SU-DHL-6 (cell line): ENCODE measurements around the gene CDC42EP4.

ENCODE experiments used
- H2AFZ ChIP-seq: fragments of 200-600 bp; sonication (generic); 2 replicates; pipeline ENCODE4 v1.6.1; 2014; ENCODE audit warnings: low read depth, mild to moderate bottlenecking, moderate library complexity, mixed read lengths, antibody characterized with exemption, low read length; ENCODE audit not compliant: severe bottlenecking
- H3F3A ChIP-seq: fragments of 200-600 bp; shearing (Covaris generic); 2 replicates; pipeline ENCODE4 v1.6.0; 2016; ENCODE audit warnings: antibody characterized with exemption, mild to moderate bottlenecking; ENCODE audit not compliant: insufficient read depth
- H3K27ac ChIP-seq: fragments of 200-600 bp; sonication (generic); 2 replicates; pipeline ENCODE4 v1.5.1; 2016; ENCODE audit warnings: low read depth, mild to moderate bottlenecking, low read length, moderate library complexity, mixed read lengths
- H3K27me3 ChIP-seq: fragments of 200-600 bp; sonication (generic), shearing (Covaris generic); 2 replicates; pipeline ENCODE4 v1.6.0; 2014; ENCODE audit warnings: mild to moderate bottlenecking, low read length
- H3K36me3 ChIP-seq: fragments of 200-600 bp; sonication (generic); 2 replicates; pipeline ENCODE4 v1.6.1; 2014; ENCODE audit warnings: mild to moderate bottlenecking, low read length, mixed read lengths
- H3K4me2 ChIP-seq: fragments of 300-600, 200-600 bp; shearing (Covaris generic), sonication (generic); 2 replicates; pipeline ENCODE4 v1.6.0; 2014; ENCODE audit warnings: low read length, low read depth, mild to moderate bottlenecking; ENCODE audit not compliant: poor library complexity, severe bottlenecking
- H3K4me3 ChIP-seq: fragments of 200-600 bp; sonication (generic); 2 replicates; pipeline ENCODE4 v1.5.1; 2014; ENCODE audit warnings: antibody characterized with exemption, low read length, mild to moderate bottlenecking, mixed read lengths; ENCODE audit not compliant: insufficient read depth, poor library complexity, severe bottlenecking
- H3K79me2 ChIP-seq: fragments of 200-600 bp; sonication (generic); 2 replicates; pipeline ENCODE4 v1.6.1; 2014; ENCODE audit warnings: mild to moderate bottlenecking, low read length, moderate library complexity; ENCODE audit not compliant: insufficient read depth
- H3K9ac ChIP-seq: fragments of 200-600 bp; sonication (generic); 2 replicates; pipeline ENCODE4 v1.7.0; 2014; ENCODE audit warnings: mild to moderate bottlenecking, low read length
- H3K9me2 ChIP-seq: fragments of 200-600 bp; sonication (generic); replicated peaks from 2 replicates; pipeline ENCODE4 v1.6.1; 2014; ENCODE audit warnings: low read length; ENCODE audit not compliant: insufficient read depth
- H3K9me3 ChIP-seq: fragments of 200-600 bp; sonication (generic); 2 replicates; pipeline ENCODE4 v1.6.1; 2014; ENCODE audit warnings: low read length, mixed read lengths; ENCODE audit not compliant: insufficient read depth
- H4K20me1 ChIP-seq: fragments of 200-600 bp; sonication (generic); 2 replicates; pipeline ENCODE4 v1.6.1; 2014; ENCODE audit warnings: low read depth, mild to moderate bottlenecking, antibody characterized with exemption, low read length, moderate library complexity, mixed read lengths
- CTCF ChIP-seq: fragments of 200-600 bp; sonication (generic); IDR thresholded peaks from one replicate; pipeline ENCODE4 v1.5.1; 2017; ENCODE audit warnings: antibody characterized with exemption, mild to moderate bottlenecking, low read length, moderate library complexity; ENCODE audit not compliant: insufficient read depth, poor library complexity, severe bottlenecking
- EZH2phosphoT487 ChIP-seq: fragments of 200-600 bp; sonication (generic), shearing (Covaris generic); conservative IDR thresholded peaks from 2 replicates; pipeline ENCODE4 v1.6.1; 2018; ENCODE audit warnings: mild to moderate bottlenecking, antibody characterized with exemption, low read length, moderate library complexity, mixed read lengths

The CDC42EP4 gene

GRCh38 chr17:73269791-73270190, 42.0 kb downstream of the CDC42EP4 start:
- no peaks in the 10 kb centered on the region for H3K9me2 ChIP-seq
- H2AFZ ChIP-seq: no peak overlapping the region
- H3K36me3 ChIP-seq: no peaks in the 10 kb centered on the region
- TF ChIP-seq CTCF: no peak
- TF ChIP-seq EZH2phosphoT487: no peak
- H3K4me3 ChIP-seq: no peak overlapping the region
- no peaks in the 10 kb centered on the region for H4K20me1 ChIP-seq
- no peak overlapping the region for H3K9ac ChIP-seq
- no peaks in the 10 kb centered on the region for H3F3A ChIP-seq
- H3K27ac ChIP-seq: no peak overlapping the region
- no peaks in the 10 kb centered on the region for H3K79me2 ChIP-seq
- no peaks in the 10 kb centered on the region for H3K27me3 ChIP-seq
- H3K9me3 ChIP-seq: no peaks in the 10 kb centered on the region
- no peak overlapping the region for H3K4me2 ChIP-seq

- Histone ChIP-seq H3K4me2 (no peak overlapping the region), H3K9ac (no peak overlapping the region), H3K27ac (no peak overlapping the region), H3K79me2 (no peaks in the 10 kb centered on the region), H3K36me3 (no peaks in the 10 kb centered on the region), H4K20me1 (no peaks in the 10 kb centered on the region), H3K27me3 (no peaks in the 10 kb centered on the region), H3K4me3 (no peak overlapping the region), H3K9me2 (no peaks in the 10 kb centered on the region), H2AFZ (no peak overlapping the region), H3K9me3 (no peaks in the 10 kb centered on the region), H3F3A (no peaks in the 10 kb centered on the region)
- TF ChIP-seq EZH2phosphoT487 (no peak), CTCF (no peak)
These were observed 42.5 kb downstream of the CDC42EP4 start for GRCh38 chr17:73269329-73269615.

- no peak overlapping the region for H3K4me3 ChIP-seq
- no peak for TF ChIP-seq CTCF
- TF ChIP-seq EZH2phosphoT487: no peak
- H2AFZ ChIP-seq: no peak overlapping the region
- no peaks in the 10 kb centered on the region for H3F3A ChIP-seq
- no peak overlapping the region for H3K9ac ChIP-seq
- H3K9me2 ChIP-seq: no peaks in the 10 kb centered on the region
- H3K4me2 ChIP-seq: no peak overlapping the region
- H3K79me2 ChIP-seq: no peaks in the 10 kb centered on the region
- no peaks in the 10 kb centered on the region for H3K27me3 ChIP-seq
- H3K27ac ChIP-seq: no peak overlapping the region
- no peaks in the 10 kb centered on the region for H3K36me3 ChIP-seq
- H3K9me3 ChIP-seq: no peaks in the 10 kb centered on the region
- H4K20me1 ChIP-seq: no peaks in the 10 kb centered on the region
These were observed 43.0 kb downstream of the CDC42EP4 start for GRCh38 chr17:73268582-73269328.
